SU-DHL-6 (cell line): ENCODE data around the gene MAP4K3.

Experiments
- CTCF ChIP-seq: fragments of 200-600 bp; sonication (generic); IDR thresholded peaks from one replicate; pipeline ENCODE4 v1.5.1; 2017; ENCODE audit warnings: antibody characterized with exemption, mild to moderate bottlenecking, low read length, moderate library complexity; ENCODE audit not compliant: insufficient read depth, poor library complexity, severe bottlenecking
- EZH2phosphoT487 ChIP-seq: fragments of 200-600 bp; sonication (generic), shearing (Covaris generic); conservative IDR thresholded peaks from 2 replicates; pipeline ENCODE4 v1.6.1; 2018; ENCODE audit warnings: mild to moderate bottlenecking, antibody characterized with exemption, low read length, moderate library complexity, mixed read lengths

- TF ChIP-seq CTCF (no peak), EZH2phosphoT487 (no peak)
Observed at GRCh38 chr2:39451954-39452353, 14.9 kb upstream of the MAP4K3 start.
